ENCODE results near the gene STAC2. TPM values are rescaled to one million over a fixed set of nuclear protein-coding genes. Genes with fewer than 3 reads are reported as not detected.

Gene STAC2
- total RNA-seq, 1 donor from 2014 or later, result 0.30 TPM

DNA sequence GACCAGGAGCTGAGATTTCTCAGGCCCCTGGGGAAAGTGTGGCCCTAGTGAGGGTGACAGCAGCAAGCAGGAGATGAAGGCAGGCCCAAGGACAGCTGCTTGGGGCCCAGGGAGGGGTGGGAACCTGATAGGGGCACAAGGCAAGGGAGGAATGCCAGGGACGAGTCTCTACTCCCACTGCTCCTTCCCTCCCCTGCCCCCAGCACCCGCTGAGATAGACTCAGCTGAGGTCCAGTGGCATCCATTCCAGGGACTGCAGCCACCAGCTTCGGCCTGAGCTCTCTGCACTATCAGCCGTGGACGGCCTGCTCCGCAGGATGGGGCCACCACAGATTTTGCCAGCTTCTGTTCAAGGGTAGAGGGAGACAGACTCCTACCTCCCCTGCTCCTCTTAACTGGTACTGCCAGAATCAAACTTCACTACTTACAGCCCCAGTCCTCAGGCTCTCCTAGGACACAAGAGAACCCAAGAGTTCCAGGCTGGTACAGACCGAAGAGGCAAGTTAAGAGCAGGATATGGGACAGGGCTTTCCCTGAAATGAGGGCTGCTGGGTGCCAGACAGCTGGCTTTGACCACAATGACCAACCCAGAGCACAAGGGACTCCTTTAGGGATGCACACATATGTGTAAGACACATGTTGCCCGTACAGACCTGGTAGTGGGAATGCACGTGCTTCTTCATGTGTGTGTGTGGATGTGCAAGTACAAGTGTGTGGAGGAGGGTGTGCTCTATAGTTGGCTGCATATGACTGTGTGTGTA is 33.8 kb downstream of the STAC2 start:
- intact Hi-C loops (cut with DNase I), result no loop called here

DNA sequence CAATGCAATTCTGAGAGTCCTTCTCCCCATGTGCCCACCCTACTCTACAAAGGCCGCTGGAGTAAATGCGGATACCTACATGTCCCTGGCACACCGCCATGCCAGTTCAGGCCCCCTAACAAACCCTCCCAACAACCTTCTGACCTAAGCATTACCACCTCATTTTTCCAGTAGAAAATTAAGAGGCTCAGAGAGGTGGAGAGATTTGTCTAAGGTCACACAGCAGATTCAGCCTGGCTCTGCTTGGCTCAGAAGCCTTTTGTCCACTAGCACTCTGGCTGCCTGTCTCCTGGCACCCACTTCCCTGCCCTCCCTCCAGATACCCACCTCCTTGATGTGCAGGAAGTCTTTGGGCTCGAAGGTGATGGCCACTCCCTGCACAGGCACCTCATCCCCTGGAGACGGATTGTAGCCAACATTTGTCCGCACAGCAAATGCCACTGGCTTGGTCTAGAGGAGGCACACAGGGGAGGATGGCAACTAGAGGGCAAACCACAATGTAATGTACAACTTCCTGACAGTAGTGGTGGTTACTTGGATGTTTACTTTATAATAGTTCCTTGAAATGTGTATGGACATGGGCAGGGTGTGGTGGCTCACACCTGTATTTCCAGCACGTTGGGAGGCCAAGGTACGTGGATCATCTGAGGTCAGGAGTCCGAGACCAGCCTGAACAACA is 38.5 kb downstream of the STAC2 start:
- intact Hi-C loops (cut with DNase I), result no loop called here
- H3K36me3 ChIP-seq, result peaks cover 96% of the 10 kb centered on the region

More for the DNA sequence above, 33.8 kb downstream of the STAC2 start:
- no peak for ATAC-seq
- TF ChIP-seq, protein P1, sequence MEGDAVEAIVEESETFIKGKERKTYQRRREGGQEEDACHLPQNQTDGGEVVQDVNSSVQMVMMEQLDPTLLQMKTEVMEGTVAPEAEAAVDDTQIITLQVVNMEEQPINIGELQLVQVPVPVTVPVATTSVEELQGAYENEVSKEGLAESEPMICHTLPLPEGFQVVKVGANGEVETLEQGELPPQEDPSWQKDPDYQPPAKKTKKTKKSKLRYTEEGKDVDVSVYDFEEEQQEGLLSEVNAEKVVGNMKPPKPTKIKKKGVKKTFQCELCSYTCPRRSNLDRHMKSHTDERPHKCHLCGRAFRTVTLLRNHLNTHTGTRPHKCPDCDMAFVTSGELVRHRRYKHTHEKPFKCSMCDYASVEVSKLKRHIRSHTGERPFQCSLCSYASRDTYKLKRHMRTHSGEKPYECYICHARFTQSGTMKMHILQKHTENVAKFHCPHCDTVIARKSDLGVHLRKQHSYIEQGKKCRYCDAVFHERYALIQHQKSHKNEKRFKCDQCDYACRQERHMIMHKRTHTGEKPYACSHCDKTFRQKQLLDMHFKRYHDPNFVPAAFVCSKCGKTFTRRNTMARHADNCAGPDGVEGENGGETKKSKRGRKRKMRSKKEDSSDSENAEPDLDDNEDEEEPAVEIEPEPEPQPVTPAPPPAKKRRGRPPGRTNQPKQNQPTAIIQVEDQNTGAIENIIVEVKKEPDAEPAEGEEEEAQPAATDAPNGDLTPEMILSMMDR (IDR thresholded peaks at IDR 0.05), result no peak
- Histone ChIP-seq H3K4me3 (no peak overlapping the region), H3K9me3 (no peaks in the 10 kb centered on the region), H3K27me3 (ENCODE audit: low read depth) (no peaks in the 10 kb centered on the region), H3K36me3 (peaks cover 68% of the 10 kb centered on the region), H3K27ac (no peak overlapping the region), H3K4me1 (peaks cover 20% of the 10 kb centered on the region)
- no peak for DNase-seq

GRCh38 chr17:39186481-39187002 is 39.2 kb downstream of the STAC2 start:
- Histone ChIP-seq H3K27me3 (ENCODE audit: low read depth) (no peaks in the 10 kb centered on the region), H3K36me3 (peaks cover 95% of the 10 kb centered on the region), H3K27ac (no peak overlapping the region), H3K4me3 (no peak overlapping the region), H3K4me1 (no peaks in the 10 kb centered on the region), H3K9me3 (no peaks in the 10 kb centered on the region)
- no peak for ATAC-seq
- DNase-seq, result no peak
- intact Hi-C loops (cut with DNase I), result no loop called here
- TF ChIP-seq, protein P1 (IDR thresholded peaks at IDR 0.05), result no peak

More for the DNA sequence above, 38.5 kb downstream of the STAC2 start:
- Histone ChIP-seq H3K4me3 (no peak overlapping the region), H3K9me3 (no peaks in the 10 kb centered on the region), H3K4me1 (no peaks in the 10 kb centered on the region), H3K27ac (no peak overlapping the region), H3K27me3 (ENCODE audit: low read depth) (no peaks in the 10 kb centered on the region)
- DNase-seq, result no peak
- TF ChIP-seq, protein P1 (IDR thresholded peaks at IDR 0.05), result no peak
- no peak for ATAC-seq

- H3K9me3 ChIP-seq, result no peaks in the 10 kb centered on the region
- no peaks in the 10 kb centered on the region for H3K27me3 ChIP-seq (ENCODE audit: low read depth)
- no peak overlapping the region for H3K4me3 ChIP-seq
- ATAC-seq (no peak), DNase-seq (no peak)
- intact Hi-C loops (cut with DNase I), result no loop called here
- peaks cover 2% of the 10 kb centered on the region for H3K4me1 ChIP-seq
- TF ChIP-seq, protein P1 (IDR thresholded peaks at IDR 0.05), result no peak
- H3K36me3 ChIP-seq, result peaks cover 92% of the 10 kb centered on the region
- H3K27ac ChIP-seq, result no peak overlapping the region
Measured at GRCh38 chr17:39183720-39184119, 42.0 kb downstream of the STAC2 start.

- H3K27ac ChIP-seq, result no peak overlapping the region
- no peaks in the 10 kb centered on the region for H3K9me3 ChIP-seq
- no peak overlapping the region for H3K4me3 ChIP-seq
- H3K27me3 ChIP-seq (ENCODE audit: low read depth), result no peaks in the 10 kb centered on the region
- intact Hi-C loops (cut with DNase I), result no loop called here
- peaks cover 86% of the 10 kb centered on the region for H3K36me3 ChIP-seq
- TF ChIP-seq, protein P1 (IDR thresholded peaks at IDR 0.05), result no peak
- ATAC-seq (no peak), DNase-seq (no peak)
- peaks cover 9% of the 10 kb centered on the region for H3K4me1 ChIP-seq
Measured at GRCh38 chr17:39183045-39183444, 42.7 kb downstream of the STAC2 start.

Data from lower lobe of right lung (tissue), 2 donors.